GM12874 (cell line): ENCODE measurements around the gene AP4S1.

Experiments used
- TF ChIP-seq, protein P1 (sequence below): IDR thresholded peaks from 2 replicates; pipeline ENCODE4 v1.5.1; 2011; ENCODE audit warnings: low read depth, mild to moderate bottlenecking, control low read depth, low read length, moderate library complexity; ENCODE audit not compliant: insufficient read depth

The AP4S1 gene

DNA sequence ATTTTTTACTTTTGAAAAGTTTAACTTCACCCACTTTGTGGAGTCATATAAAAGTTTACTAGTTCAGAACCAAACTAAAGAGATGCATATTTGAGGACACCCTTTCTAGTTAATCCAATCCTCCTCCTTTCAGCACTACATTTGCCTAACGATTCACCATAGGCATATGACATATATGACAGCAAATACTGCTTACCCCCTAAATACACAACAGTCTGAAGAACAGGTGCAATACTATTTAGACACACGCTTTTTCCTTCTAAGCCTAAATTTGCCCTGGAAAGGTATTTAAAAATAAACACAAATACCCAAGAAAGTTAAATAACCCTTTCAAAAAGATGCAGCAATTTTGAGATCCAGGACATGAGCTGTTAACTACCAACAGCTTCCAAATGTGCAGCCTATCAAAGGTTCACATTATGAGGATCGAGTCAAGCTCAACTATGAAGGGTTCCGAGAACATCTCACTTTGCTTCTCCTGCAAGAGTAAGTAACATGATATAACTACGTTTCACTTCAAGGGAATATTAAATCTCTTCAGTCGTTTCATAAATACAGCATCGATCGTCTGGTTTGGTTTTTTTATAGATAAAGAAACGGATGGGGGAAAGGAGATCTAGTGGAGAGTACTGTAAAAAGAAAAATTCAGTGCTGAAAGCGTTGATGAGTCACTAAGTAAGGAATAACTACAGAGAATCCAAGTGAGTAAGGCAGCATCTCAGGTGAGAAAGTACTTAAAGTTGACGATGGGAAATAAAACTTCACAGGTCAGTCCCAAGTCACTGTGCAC lies 677 bp upstream of the AP4S1 start:
- TF ChIP-seq, protein P1, sequence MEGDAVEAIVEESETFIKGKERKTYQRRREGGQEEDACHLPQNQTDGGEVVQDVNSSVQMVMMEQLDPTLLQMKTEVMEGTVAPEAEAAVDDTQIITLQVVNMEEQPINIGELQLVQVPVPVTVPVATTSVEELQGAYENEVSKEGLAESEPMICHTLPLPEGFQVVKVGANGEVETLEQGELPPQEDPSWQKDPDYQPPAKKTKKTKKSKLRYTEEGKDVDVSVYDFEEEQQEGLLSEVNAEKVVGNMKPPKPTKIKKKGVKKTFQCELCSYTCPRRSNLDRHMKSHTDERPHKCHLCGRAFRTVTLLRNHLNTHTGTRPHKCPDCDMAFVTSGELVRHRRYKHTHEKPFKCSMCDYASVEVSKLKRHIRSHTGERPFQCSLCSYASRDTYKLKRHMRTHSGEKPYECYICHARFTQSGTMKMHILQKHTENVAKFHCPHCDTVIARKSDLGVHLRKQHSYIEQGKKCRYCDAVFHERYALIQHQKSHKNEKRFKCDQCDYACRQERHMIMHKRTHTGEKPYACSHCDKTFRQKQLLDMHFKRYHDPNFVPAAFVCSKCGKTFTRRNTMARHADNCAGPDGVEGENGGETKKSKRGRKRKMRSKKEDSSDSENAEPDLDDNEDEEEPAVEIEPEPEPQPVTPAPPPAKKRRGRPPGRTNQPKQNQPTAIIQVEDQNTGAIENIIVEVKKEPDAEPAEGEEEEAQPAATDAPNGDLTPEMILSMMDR: no peak

DNA sequence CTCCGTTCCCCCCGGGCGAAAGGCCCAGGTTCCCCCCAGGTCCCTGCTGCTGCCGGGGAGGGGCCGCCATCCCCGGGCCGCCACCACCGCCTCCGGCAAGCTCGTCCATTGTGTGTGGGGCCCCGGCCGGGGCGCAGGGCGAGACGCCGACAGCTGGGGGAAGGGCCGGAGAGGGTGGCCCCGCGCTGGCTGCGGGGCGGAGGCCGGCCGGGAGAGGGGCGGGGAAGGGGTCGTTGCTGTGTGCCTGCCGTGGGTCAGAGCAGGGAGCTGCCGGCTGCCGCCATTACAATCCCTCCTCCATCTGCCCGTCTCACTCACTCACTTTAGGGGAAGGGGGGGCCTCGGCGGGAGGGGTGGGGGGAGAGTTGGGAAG lies 614 bp downstream of the AP4S1 start, which contains the start of gene STRN3:
Gene STRN3 (minus strand): TSS at position 303 of the 373 bp plus-strand sequence. CDS start 194 bp downstream, at position 109.
- TF ChIP-seq, protein P1: no peak

DNA sequence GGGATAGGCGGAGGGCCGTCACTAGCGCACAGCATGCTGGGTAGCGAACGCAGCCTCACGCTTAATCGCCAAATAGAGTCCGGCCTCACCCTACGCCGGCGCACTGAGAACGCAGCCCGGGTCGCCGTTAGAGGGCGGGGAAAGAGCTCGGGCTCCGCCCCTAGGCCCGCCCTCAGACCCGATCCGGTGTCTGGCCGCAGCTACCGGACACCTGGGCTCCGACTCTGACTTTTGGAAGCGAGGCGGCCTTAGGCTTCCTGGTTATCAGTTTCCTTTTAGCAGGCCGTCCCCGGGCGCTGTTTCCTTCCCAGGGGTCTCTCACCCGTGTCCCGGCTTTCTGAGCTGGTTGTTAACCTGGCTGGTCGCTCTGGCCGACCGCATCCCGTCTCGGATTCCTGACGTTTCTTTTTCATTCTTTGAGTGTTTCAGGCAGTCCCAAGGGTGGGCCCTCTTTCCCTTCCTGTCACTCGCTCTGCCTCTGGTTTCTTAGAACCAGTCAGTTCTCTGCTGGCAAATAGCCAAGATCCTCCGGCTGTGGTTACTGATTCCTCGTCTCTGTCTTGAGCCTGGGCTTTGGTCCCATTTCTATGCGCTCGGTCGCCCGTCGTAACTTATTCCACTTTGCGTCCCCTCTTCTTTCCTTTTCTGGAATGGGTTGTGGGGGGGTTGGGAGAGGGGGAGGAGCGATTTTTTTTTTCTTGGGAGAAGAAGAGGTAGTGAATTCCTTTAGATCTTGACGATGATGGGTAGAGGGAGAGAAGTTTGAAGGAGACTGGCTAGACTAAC lies 1.2 kb downstream of the AP4S1 start:
- TF ChIP-seq, protein P1: no peak

DNA sequence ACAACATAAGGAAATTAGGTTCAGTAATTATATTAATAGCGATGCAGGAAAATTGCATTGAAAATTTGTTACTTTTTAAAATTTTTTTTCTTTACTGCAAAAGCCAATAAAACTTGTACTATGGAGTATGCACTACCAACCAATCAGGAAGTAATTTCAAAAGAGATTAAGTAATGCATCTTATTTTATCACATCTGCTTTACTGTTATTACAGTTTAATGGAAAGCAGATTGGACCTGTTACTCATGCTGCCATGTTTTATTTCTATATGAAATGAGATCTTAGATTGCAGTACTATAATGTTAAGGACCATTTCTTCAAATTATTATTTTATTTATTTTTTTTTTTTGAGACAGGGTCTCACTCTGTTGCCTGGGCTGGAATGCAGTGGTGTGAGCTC lies 2.4 kb downstream of the AP4S1 start:
- TF ChIP-seq, protein P1: no peak

DNA sequence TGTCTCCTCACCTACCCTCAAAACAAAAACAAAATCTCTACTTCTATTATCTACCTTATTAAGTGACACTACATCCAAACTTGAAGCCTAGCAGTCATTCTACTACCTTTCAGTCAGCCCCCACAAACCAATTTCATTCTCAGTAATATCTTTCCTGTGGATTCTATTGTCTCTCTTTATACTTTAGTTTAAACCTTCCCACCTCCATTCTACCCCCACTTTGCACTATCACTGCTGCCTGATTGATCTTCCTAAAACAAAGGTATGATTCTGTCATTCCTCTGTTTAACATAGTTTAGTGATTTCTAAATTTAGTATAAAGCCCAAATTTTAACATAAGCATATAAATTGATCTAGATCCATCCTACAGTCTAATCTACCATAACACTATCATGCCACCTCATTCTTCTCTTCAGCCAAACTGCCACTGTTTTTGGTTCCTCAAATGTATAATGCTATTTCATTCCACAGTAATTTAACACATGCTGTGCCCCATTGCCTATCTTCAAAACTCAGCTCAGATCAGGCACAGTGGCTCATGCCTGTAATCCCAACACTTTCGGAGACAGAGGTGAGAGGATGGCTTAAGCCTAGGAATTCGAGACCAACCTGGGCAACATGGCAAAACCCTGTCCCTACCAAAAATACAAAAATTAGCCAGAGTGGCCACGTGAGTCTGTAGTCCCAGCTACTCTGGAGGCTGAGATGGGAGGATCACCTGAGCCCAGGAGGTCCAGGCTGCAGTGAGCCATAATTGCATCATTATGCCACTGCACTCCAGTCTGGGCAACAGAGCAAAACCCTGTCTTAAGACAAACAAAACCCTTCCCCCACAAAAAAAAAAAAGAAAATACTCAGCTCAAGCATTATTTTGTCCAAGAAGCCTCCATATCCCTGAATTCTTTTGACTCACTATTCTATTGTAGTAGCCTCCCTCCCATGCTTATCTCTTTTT lies 3.8 kb downstream of the AP4S1 start:
- TF ChIP-seq, protein P1: no peak

DNA sequence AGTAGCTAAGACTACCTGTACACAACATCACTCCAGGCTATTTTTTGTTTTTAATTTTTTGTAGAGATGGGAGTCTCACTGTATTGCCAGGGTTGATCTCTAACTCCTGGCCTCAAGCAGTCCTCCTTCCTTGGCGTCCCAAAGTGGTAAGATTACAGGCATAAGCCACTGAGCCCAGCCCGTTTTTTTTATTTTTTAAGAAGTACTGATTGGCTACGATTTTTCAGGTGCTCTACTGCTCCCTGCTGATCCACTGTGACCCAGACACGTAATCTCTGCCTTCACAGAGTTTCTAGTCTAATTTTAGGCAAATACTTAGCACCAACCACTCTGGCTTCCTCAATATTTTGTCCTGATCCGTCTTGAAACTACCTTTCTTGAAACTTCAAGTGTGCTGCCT lies 5.0 kb downstream of the AP4S1 start:
- TF ChIP-seq, protein P1: no peak
